H1 (cell line): ENCODE results near the gene GTF2B. TPM values are rescaled to one million over a fixed set of nuclear protein-coding genes. Genes with fewer than 3 reads are reported as not detected.
"Not testable (repeated sequence)": the region's sequence is repeated elsewhere in the genome, so short reads cannot be mapped to it uniquely, and the experiment has no call there.

Experiments
- CTCF ChIA-PET: fragments of 300-600 bp; sonication (Branson Sonifier 250); formaldehyde crosslinking; loops from one replicate; lab custom pipeline; 2021; ENCODE audit not compliant: partially characterized antibody; lab: Charles Lee
- POLR2A ChIA-PET: fragments of 300-600 bp; sonication (Branson Sonifier 250); formaldehyde crosslinking; loops from one replicate; lab custom pipeline; 2021; ENCODE audit warnings: inconsistent platforms; ENCODE audit not compliant: partially characterized antibody; lab: Charles Lee
- DNase-seq, 2 experiments: peaks; one replicate each; pipeline versions ENCODE4 v3.0.0 to v3.0.0-alpha.2; 2010 to 2022; ENCODE audit warnings: low spot score in 2 of 2, low read depth in 1 of 2, mixed read lengths in 1 of 2
- FAIRE-seq: peaks from 2 replicates; lab custom pipeline; 2011; peaks lifted over from hg19 to GRCh38; lab: Jason Lieb, UNC
- H2AFZ ChIP-seq: 2 replicates; pipeline ENCODE4 v1.8.1; 2012; ENCODE audit warnings: low read length, inconsistent platforms
- H2AK5ac ChIP-seq: 2 replicates; pipeline ENCODE4 v1.6.1; 2013; ENCODE audit warnings: low read depth, low read length
- H2BK120ac ChIP-seq: replicated peaks from 2 replicates; pipeline ENCODE3; 2013; ENCODE audit warnings: low read depth, low read length, inconsistent platforms
- H2BK12ac ChIP-seq: 2 replicates; pipeline ENCODE4 v1.6.1; 2013; ENCODE audit warnings: low read depth, low read length
- H2BK15ac ChIP-seq: 2 replicates; pipeline ENCODE4 v1.6.1; 2013; ENCODE audit warnings: low read length
- H2BK20ac ChIP-seq: 2 replicates; pipeline ENCODE4 v1.6.1; 2013; ENCODE audit warnings: low read length
- H2BK5ac ChIP-seq: 2 replicates; pipeline ENCODE4 v1.6.1; 2013; ENCODE audit warnings: low read depth, low read length
- H3K14ac ChIP-seq: 2 replicates; pipeline ENCODE4 v1.6.1; 2013; ENCODE audit warnings: inconsistent platforms; ENCODE audit not compliant: insufficient read length
- H3K18ac ChIP-seq: 2 replicates; pipeline ENCODE4 v1.6.1; 2013; ENCODE audit warnings: low read length; ENCODE audit errors: extremely low read depth
- H3K23ac ChIP-seq: 2 replicates; pipeline ENCODE4 v1.6.1; 2013; ENCODE audit warnings: inconsistent platforms; ENCODE audit not compliant: insufficient read length
- H3K23me2 ChIP-seq: 2 replicates; pipeline ENCODE4 v1.6.1; 2013; ENCODE audit warnings: low read depth, low read length
- H3K27ac ChIP-seq: 2 replicates; pipeline ENCODE4 v1.6.1; 2011; ENCODE audit warnings: low read depth, low read length, inconsistent platforms
- H3K27me3 ChIP-seq, 4 experiments: replicated peaks in 1 of 4; 1 replicate in 1 of 4; 2 replicates in 3 of 4; pipeline versions ENCODE4 v1.6.1 to v1.8.1; 2011 to 2013; ENCODE audit warnings: low read length in 3 of 4, mild to moderate bottlenecking in 3 of 4, inconsistent platforms in 2 of 4, mixed read lengths in 2 of 4, moderate library complexity in 1 of 4; ENCODE audit not compliant: control insufficient read depth in 3 of 4, insufficient read depth in 3 of 4; ENCODE audit errors: extremely low read depth in 1 of 4
- H3K36me3 ChIP-seq, 4 experiments: 2 replicates each; pipeline versions ENCODE4 v1.6.1 to v1.8.1; 2011 to 2013; ENCODE audit warnings: mild to moderate bottlenecking in 4 of 4, low read length in 3 of 4, moderate library complexity in 2 of 4, control low read depth in 1 of 4, inconsistent platforms in 1 of 4; ENCODE audit not compliant: insufficient read depth in 4 of 4, control insufficient read depth in 2 of 4
- H3K4ac ChIP-seq: replicated peaks from 2 replicates; pipeline ENCODE3; 2013; ENCODE audit warnings: low read length, low read depth, mixed read lengths, inconsistent platforms; ENCODE audit not compliant: insufficient read length
- H3K4me1 ChIP-seq, 4 experiments: replicated peaks in 1 of 4; 1 replicate in 1 of 4; 2 replicates in 3 of 4; pipeline versions ENCODE4 v1.6.1 to v1.8.1; 2011 to 2013; ENCODE audit warnings: low read length in 3 of 4, inconsistent platforms in 2 of 4, mixed read lengths in 1 of 4; ENCODE audit not compliant: insufficient read depth in 4 of 4, control insufficient read depth in 3 of 4
- H3K4me2 ChIP-seq, 2 experiments: 2 replicates each; pipeline versions ENCODE4 v1.6.1 to v1.8.1; 2011 to 2013; ENCODE audit warnings: low read depth in 2 of 2, low read length in 2 of 2, control low read depth in 1 of 2, inconsistent platforms in 1 of 2, mild to moderate bottlenecking in 1 of 2; ENCODE audit not compliant: insufficient read depth in 1 of 2
- H3K4me3 ChIP-seq, 4 experiments: fragments of 200-600, 300-600 bp in 1 of 4; sonication (generic), shearing (Covaris generic), sonication (Bioruptor Twin) in 1 of 4; 2 replicates each; pipeline versions ENCODE4 v1.5.1 to v1.8.1; 2011 to 2016; ENCODE audit warnings: low read length in 4 of 4, low read depth in 3 of 4, control low read depth in 2 of 4, inconsistent platforms in 2 of 4, mild to moderate bottlenecking in 2 of 4, mixed read lengths in 1 of 4, moderate library complexity in 1 of 4; ENCODE audit not compliant: insufficient read depth in 2 of 4; ENCODE audit errors: extremely low read depth in 1 of 4
- H3K56ac ChIP-seq: replicated peaks from 2 replicates; pipeline ENCODE3; 2013; ENCODE audit warnings: low read depth, mild to moderate bottlenecking, mixed read lengths, low read length, inconsistent platforms; ENCODE audit not compliant: insufficient read length
- H3K79me1 ChIP-seq: 2 replicates; pipeline ENCODE4 v1.6.1; 2013; ENCODE audit warnings: low read depth, low read length, control low read depth
- H3K79me2 ChIP-seq, 2 experiments: 2 replicates each; pipeline versions ENCODE4 v1.6.1 to v1.8.1; 2012 to 2013; ENCODE audit warnings: low read length in 2 of 2, mild to moderate bottlenecking in 2 of 2, inconsistent platforms in 1 of 2; ENCODE audit not compliant: insufficient read depth in 2 of 2, control insufficient read depth in 1 of 2
- H3K9ac ChIP-seq, 4 experiments: replicated peaks in 1 of 4; 1 replicate in 1 of 4; 2 replicates in 3 of 4; pipeline versions ENCODE4 v1.6.1 to v1.8.1; 2011 to 2013; ENCODE audit warnings: low read depth in 3 of 4, low read length in 3 of 4, control low read depth in 2 of 4, mild to moderate bottlenecking in 2 of 4, moderate library complexity in 2 of 4, inconsistent platforms in 1 of 4; ENCODE audit errors: extremely low read depth in 1 of 4
- H3K9me3 ChIP-seq, 2 experiments: 2 replicates each; pipeline versions ENCODE4 v1.6.1 to v1.8.1; 2012 to 2013; ENCODE audit warnings: mild to moderate bottlenecking in 2 of 2, moderate library complexity in 2 of 2, control low read depth in 1 of 2, inconsistent platforms in 1 of 2, low read depth in 1 of 2, low read length in 1 of 2, mixed read lengths in 1 of 2; ENCODE audit not compliant: insufficient read depth in 2 of 2
- H4K20me1 ChIP-seq, 2 experiments: replicated peaks in 1 of 2; 2 replicates each; pipeline versions ENCODE3 to v1.8.1; 2011 to 2013; ENCODE audit warnings: inconsistent platforms in 2 of 2, low read length in 2 of 2, mild to moderate bottlenecking in 1 of 2; ENCODE audit not compliant: insufficient read depth in 2 of 2, control insufficient read depth in 1 of 2
- H4K5ac ChIP-seq: 2 replicates; pipeline ENCODE4 v1.6.1; 2013; ENCODE audit warnings: low read length, low read depth, mixed read lengths, inconsistent platforms; ENCODE audit not compliant: insufficient read length
- H4K8ac ChIP-seq: 2 replicates; pipeline ENCODE4 v1.8.0; 2013; ENCODE audit warnings: mild to moderate bottlenecking, moderate library complexity, low read length, inconsistent platforms; ENCODE audit not compliant: insufficient read depth; ENCODE audit errors: extremely low read depth
- H4K91ac ChIP-seq: replicated peaks from 2 replicates; pipeline ENCODE3; 2013; ENCODE audit warnings: low read length, mixed read lengths, inconsistent platforms; ENCODE audit not compliant: insufficient read length
- whole genome bisulfite sequencing, 2 experiments: shearing (Covaris generic) in 1 of 2; methylation state at CpG; one replicate each; pipeline versions ENCODE4 v1.1.6 to v1.1.7; 2013 to 2015; ENCODE audit warnings: low lambda C conversion rate in 2 of 2, mixed read lengths in 2 of 2, inconsistent platforms in 1 of 2, low coverage in 1 of 2, missing lambda C conversion rate in 1 of 2; ENCODE audit not compliant: insufficient replicate concordance in 2 of 2, insufficient coverage in 1 of 2, insufficient read length in 1 of 2; ENCODE audit errors: extremely low coverage in 1 of 2, missing lambda C conversion rate in 1 of 2; 5-methylcytosine and 5-hydroxymethylcytosine counted together
- polyA plus RNA-seq, 7 experiments: library from polyadenylated mRNA; depleted of rRNA in 3 of 7; stranded (reverse) in 5 of 7; unstranded in 2 of 7; fragments of >200 nt in 5 of 7; fragments of 200-250 nt in 2 of 7; gene quantifications; 1 replicate in 5 of 7; 2 replicates in 1 of 7; 4 replicates in 1 of 7; pipeline versions ENCODE4 v1.2.1 to v1.2.3, GENCODE V29; 2011 to 2013; ENCODE audit warnings: missing spikeins in 2 of 7, mixed read lengths in 2 of 7
- total RNA-seq: library from RNA; stranded (reverse); fragmentation: NEBNext Ultra II Directional; extraction: Animal tissue kit (Norgen Biotek cat#: 25700); gene quantifications from 2 replicates; pipeline ENCODE4 v1.2.1, GENCODE V29; 2021

The GTF2B gene
- total and polyA plus RNA-seq, 2 of the 8 experiments (the other 6 are each of a cell fraction or from before 2014, with no cell fraction given): 14.9 to 15.6 TPM

DNA sequence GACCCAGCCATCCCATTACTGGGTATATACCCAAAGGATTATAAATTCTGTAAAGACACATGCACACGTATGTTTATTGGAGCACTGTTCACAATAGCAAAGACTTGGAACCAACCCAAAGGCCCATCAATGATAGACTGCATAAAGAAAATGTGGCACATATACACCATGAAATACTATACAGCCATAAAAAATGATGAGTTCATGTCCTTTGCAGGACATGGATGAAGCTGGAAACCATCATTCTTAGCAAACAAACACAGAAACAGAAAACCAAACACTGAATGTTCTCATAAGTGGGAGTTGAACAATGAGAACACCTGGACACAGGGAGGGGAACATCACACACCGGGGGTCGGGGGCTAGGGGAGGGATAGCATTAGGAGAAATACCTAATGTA is 71.7 kb downstream of the GTF2B start:
- CTCF ChIA-PET: interaction anchor here (0.6 to 1.8 kb wide), 2 partner anchors 8 to 10 kb away, joined by 3 to 5 read pairs; no protein-coding TSS in a partner anchor
- DNase-seq, H2BK120ac ChIP-seq, H2BK15ac ChIP-seq, H3K4me3 ChIP-seq, H2BK12ac ChIP-seq, H3K79me1 ChIP-seq, H3K4me1 ChIP-seq, H3K56ac ChIP-seq, H2BK20ac ChIP-seq, H3K79me2 ChIP-seq, POLR2A ChIA-PET, H3K27ac ChIP-seq, H3K23ac ChIP-seq, H3K27me3 ChIP-seq, H3K36me3 ChIP-seq, H3K9ac ChIP-seq, H3K14ac ChIP-seq, H3K4ac ChIP-seq, H4K91ac ChIP-seq, H3K18ac ChIP-seq, H3K23me2 ChIP-seq, H4K5ac ChIP-seq, H2AK5ac ChIP-seq, H3K4me2 ChIP-seq, H3K9me3 ChIP-seq, H2AFZ ChIP-seq, FAIRE-seq, H2BK5ac ChIP-seq, H4K20me1 ChIP-seq, H4K8ac ChIP-seq: not testable (repeated sequence)
- 90% methylated on average over 3 of the region's 3 CpGs; no CpG with 5 or more reads in 1 of the 2 experiments for WGBS, 2 experiments
